Neuronal stem cell (in vitro differentiated cells): ENCODE data around the gene PDXDC1.

Experiments used
- DNase-seq: peaks from one replicate; pipeline ENCODE4 v3.0.0-alpha.2; 2013; ENCODE audit warnings: low spot score
- H2AFZ ChIP-seq: one replicate; pipeline ENCODE4 v1.6.1; 2013; ENCODE audit warnings: mild to moderate bottlenecking, low read length, inconsistent platforms
- H2AK5ac ChIP-seq: 2 replicates; pipeline ENCODE4 v1.6.1; 2013; ENCODE audit warnings: low read depth, mild to moderate bottlenecking, inconsistent platforms, low read length, moderate library complexity, mixed read lengths
- H2BK120ac ChIP-seq: 2 replicates; pipeline ENCODE4 v1.6.1; 2013; ENCODE audit warnings: low read depth, mild to moderate bottlenecking, inconsistent platforms, low read length, moderate library complexity, mixed read lengths
- H2BK12ac ChIP-seq: one replicate; pipeline ENCODE4 v1.6.1; 2013; ENCODE audit warnings: low read length, inconsistent platforms
- H2BK15ac ChIP-seq: 2 replicates; pipeline ENCODE4 v1.6.1; 2013; ENCODE audit warnings: mild to moderate bottlenecking, low read length, inconsistent platforms, mixed read lengths
- H2BK5ac ChIP-seq: one replicate; pipeline ENCODE4 v1.6.1; 2013; ENCODE audit warnings: inconsistent platforms, mild to moderate bottlenecking, low read length, moderate library complexity
- H3K14ac ChIP-seq: one replicate; pipeline ENCODE4 v1.6.1; 2013; ENCODE audit warnings: low read length, inconsistent platforms
- H3K18ac ChIP-seq: 2 replicates; pipeline ENCODE4 v1.6.1; 2013; ENCODE audit warnings: low read length, inconsistent platforms
- H3K23ac ChIP-seq: 2 replicates; pipeline ENCODE4 v1.6.1; 2013; ENCODE audit warnings: low read depth, mild to moderate bottlenecking, mixed read lengths, low read length, inconsistent platforms; ENCODE audit not compliant: poor library complexity
- H3K27ac ChIP-seq: replicated peaks from 3 replicates; pipeline ENCODE4 v1.5.1; 2013; ENCODE audit warnings: low read length, inconsistent platforms
- H3K27me3 ChIP-seq, 3 experiments: 2 replicates each; pipeline ENCODE4 v1.6.1; 2013; ENCODE audit warnings: low read length in 3 of 3, mild to moderate bottlenecking in 2 of 3, inconsistent platforms in 1 of 3, low read depth in 1 of 3, mixed read lengths in 1 of 3, moderate library complexity in 1 of 3; ENCODE audit not compliant: control insufficient read depth in 3 of 3, insufficient read depth in 3 of 3
- H3K36me3 ChIP-seq, 2 donors: replicated peaks in 1 of 2; 2 replicates each; pipeline ENCODE4 v1.6.1; 2013; ENCODE audit warnings: low read length in 2 of 2; ENCODE audit not compliant: control insufficient read depth in 2 of 2, insufficient read depth in 2 of 2
- H3K4ac ChIP-seq: 2 replicates; pipeline ENCODE4 v1.6.1; 2013; ENCODE audit warnings: inconsistent platforms, mild to moderate bottlenecking, low read length, moderate library complexity
- H3K4me1 ChIP-seq, 2 donors: 1 replicate in 1 of 2; 2 replicates in 1 of 2; pipeline ENCODE4 v1.6.1; 2013; ENCODE audit warnings: low read length in 2 of 2, low read depth in 1 of 2; ENCODE audit not compliant: control insufficient read depth in 2 of 2, insufficient read depth in 1 of 2
- H3K4me2 ChIP-seq: one replicate; pipeline ENCODE4 v1.6.1; 2013; ENCODE audit warnings: mild to moderate bottlenecking, low read length, inconsistent platforms; ENCODE audit not compliant: insufficient read depth, poor library complexity, severe bottlenecking
- H3K4me3 ChIP-seq, 2 donors: 2 replicates each; pipeline ENCODE4 v1.5.1; 2013; ENCODE audit warnings: low read length in 2 of 2, mild to moderate bottlenecking in 2 of 2, inconsistent platforms in 1 of 2, moderate library complexity in 1 of 2
- H3K79me1 ChIP-seq: one replicate; pipeline ENCODE4 v1.6.1; 2013; ENCODE audit warnings: low read depth, mild to moderate bottlenecking, inconsistent platforms, low read length, moderate library complexity
- H3K9ac ChIP-seq: one replicate; pipeline ENCODE4 v1.6.1; 2013; ENCODE audit warnings: mild to moderate bottlenecking, low read depth, low read length, inconsistent platforms; ENCODE audit not compliant: poor library complexity
- H3K9me3 ChIP-seq, 2 donors: replicated peaks in 1 of 2; 2 replicates each; pipeline versions ENCODE3 to v1.6.1; 2013; ENCODE audit warnings: low read length in 2 of 2, mild to moderate bottlenecking in 2 of 2, inconsistent platforms in 1 of 2, low read depth in 1 of 2, mixed read lengths in 1 of 2, moderate library complexity in 1 of 2; ENCODE audit not compliant: control insufficient read depth in 2 of 2, insufficient read depth in 1 of 2
- H4K8ac ChIP-seq: one replicate; pipeline ENCODE4 v1.6.1; 2013; ENCODE audit warnings: low read depth, mild to moderate bottlenecking, inconsistent platforms, low read length, moderate library complexity
- H4K91ac ChIP-seq: one replicate; pipeline ENCODE4 v1.6.1; 2013; ENCODE audit warnings: low read length, low read depth, mild to moderate bottlenecking, inconsistent platforms; ENCODE audit not compliant: poor library complexity
- WGBS, 2 donors: extraction: QIAGEN DNeasy Blood & Tissue Kit; methylation state at CpG; one replicate each; pipeline ENCODE4 v1.1.7; 2013; ENCODE audit warnings: missing lambda C conversion rate in 2 of 2, mixed read lengths in 1 of 2; ENCODE audit not compliant: insufficient read length in 2 of 2, insufficient replicate concordance in 1 of 2; ENCODE audit errors: extremely low coverage in 2 of 2; 5-methylcytosine and 5-hydroxymethylcytosine counted together

The PDXDC1 gene

GRCh38 chr16:15038689-15039088 is 63.9 kb downstream of the PDXDC1 start:
- no CpG with 5 or more reads among the region's 9 CpGs for WGBS, 2 donors
- H2AFZ ChIP-seq, result no peak overlapping the region
- no peak overlapping the region for H3K4me2 ChIP-seq
- H4K8ac ChIP-seq, result no peak overlapping the region
- H2BK120ac ChIP-seq, result no peak overlapping the region
- H3K4me1 ChIP-seq, result peaks cover 0 to 2% of the 10 kb centered on the region in 2 donors
- H2BK5ac ChIP-seq, result no peak overlapping the region
- H2AK5ac ChIP-seq, result no peak overlapping the region
- H3K9me3 ChIP-seq, result no peaks in the 10 kb centered on the region
- H3K4ac ChIP-seq, result no peak overlapping the region
- no peak overlapping the region for H3K9ac ChIP-seq
- H3K36me3 ChIP-seq, result peaks cover 34 to 91% of the 10 kb centered on the region in 2 donors
- DNase-seq, result no peak
- H3K4me3 ChIP-seq, result no peak overlapping the region
- H2BK12ac ChIP-seq, result no peak overlapping the region
- no peak overlapping the region for H3K14ac ChIP-seq
- H3K79me1 ChIP-seq, result no peaks in the 10 kb centered on the region
- H3K27ac ChIP-seq, result no peak overlapping the region
- H4K91ac ChIP-seq, result no peak overlapping the region
- no peak overlapping the region for H3K18ac ChIP-seq
- no peak overlapping the region for H2BK15ac ChIP-seq
- H3K23ac ChIP-seq, result no peak overlapping the region
- no peaks in the 10 kb centered on the region for H3K27me3 ChIP-seq

DNA sequence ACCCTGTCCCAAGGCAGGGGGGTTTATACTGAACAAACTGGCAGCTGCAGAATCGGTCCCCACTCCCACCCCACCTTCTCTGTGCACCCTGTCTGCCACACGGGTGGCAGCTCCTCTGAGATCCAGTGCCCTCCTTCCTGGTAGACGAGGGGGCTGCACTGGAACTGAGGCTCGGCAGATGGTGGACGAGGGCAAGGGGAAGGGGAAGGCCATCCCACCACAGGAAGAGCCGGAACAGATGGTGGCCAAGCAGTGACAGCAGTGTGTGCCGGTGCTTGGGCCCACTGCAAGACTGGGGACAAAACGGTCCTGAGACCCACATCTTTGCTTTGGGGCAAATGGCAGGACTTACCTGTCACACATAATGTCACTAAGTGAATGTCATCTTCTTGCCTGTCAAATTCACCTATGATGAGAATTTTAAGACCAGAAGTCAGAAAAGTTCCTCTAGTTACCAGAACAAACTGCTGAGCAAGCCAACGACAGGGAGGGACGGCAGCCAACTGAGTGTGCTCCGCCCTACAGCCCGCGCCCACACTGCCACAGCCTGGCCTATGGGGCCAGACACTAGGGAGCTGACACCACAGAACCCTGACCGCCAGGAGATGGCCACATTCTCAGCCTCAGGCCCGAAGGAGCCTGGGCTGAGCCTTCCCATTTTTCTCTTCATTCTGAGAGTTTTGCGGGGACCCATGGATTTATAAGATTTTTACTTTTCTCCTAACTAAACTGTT is 66.6 kb downstream of the PDXDC1 start:
- peak overlapping the region; percentile 22 for H3K18ac ChIP-seq
- H3K79me1 ChIP-seq, result no peaks in the 10 kb centered on the region
- no peak overlapping the region for H2AFZ ChIP-seq
- H3K27me3 ChIP-seq, result no peaks in the 10 kb centered on the region
- DNase-seq, result no peak
- no peak overlapping the region for H3K14ac ChIP-seq
- H3K4me2 ChIP-seq, result no peak overlapping the region
- H3K36me3 ChIP-seq, result peaks cover 12 to 79% of the 10 kb centered on the region in 2 donors
- no CpG with 5 or more reads among the region's 16 CpGs for WGBS, 2 donors
- H3K23ac ChIP-seq, result peak overlapping the region; percentile 76
- no peak overlapping the region for H4K8ac ChIP-seq
- H2BK5ac ChIP-seq, result no peak overlapping the region
- no peak overlapping the region for H3K27ac ChIP-seq
- no peak overlapping the region for H3K4me3 ChIP-seq
- H3K4ac ChIP-seq, result no peak overlapping the region
- H3K9ac ChIP-seq, result no peak overlapping the region
- H2BK12ac ChIP-seq, result no peak overlapping the region
- H2BK15ac ChIP-seq, result no peak overlapping the region
- no peaks in the 10 kb centered on the region for H3K9me3 ChIP-seq
- H2AK5ac ChIP-seq, result no peak overlapping the region
- H4K91ac ChIP-seq, result no peak overlapping the region
- H2BK120ac ChIP-seq, result no peak overlapping the region
- peaks cover 0 to 2% of the 10 kb centered on the region in 2 donors for H3K4me1 ChIP-seq

- no peak overlapping the region for H2BK5ac ChIP-seq
- H3K9me3 ChIP-seq, result no peaks in the 10 kb centered on the region
- no peak overlapping the region for H2BK12ac ChIP-seq
- no peak overlapping the region for H3K18ac ChIP-seq
- H3K36me3 ChIP-seq, result peaks cover 11 to 72% of the 10 kb centered on the region in 2 donors
- H4K8ac ChIP-seq, result no peak overlapping the region
- no peak overlapping the region for H3K14ac ChIP-seq
- WGBS, 2 donors, result no CpG with 5 or more reads among the region's 5 CpGs
- H3K4me1 ChIP-seq, result peaks cover 0 to 2% of the 10 kb centered on the region in 2 donors
- no peak overlapping the region for H2AK5ac ChIP-seq
- no peak overlapping the region for H2AFZ ChIP-seq
- no peak for DNase-seq
- no peak overlapping the region for H3K23ac ChIP-seq
- no peak overlapping the region for H4K91ac ChIP-seq
- no peak overlapping the region for H3K4me3 ChIP-seq
- no peak overlapping the region for H2BK120ac ChIP-seq
- no peak overlapping the region for H3K4ac ChIP-seq
- H3K27ac ChIP-seq, result no peak overlapping the region
- H3K79me1 ChIP-seq, result no peaks in the 10 kb centered on the region
- no peak overlapping the region for H3K4me2 ChIP-seq
- H3K9ac ChIP-seq, result no peak overlapping the region
- no peak overlapping the region for H2BK15ac ChIP-seq
- H3K27me3 ChIP-seq, result no peaks in the 10 kb centered on the region
Measured at GRCh38 chr16:15043344-15043743, 68.5 kb downstream of the PDXDC1 start.

- Histone ChIP-seq H3K4me3 (no peak overlapping the region), H3K9me3 (no peaks in the 10 kb centered on the region), H2BK120ac (no peak overlapping the region), H3K4me2 (no peak overlapping the region), H3K4ac (no peak overlapping the region), H2BK12ac (no peak overlapping the region), H3K79me1 (no peaks in the 10 kb centered on the region), H3K27ac (no peak overlapping the region), H3K14ac (no peak overlapping the region), H4K8ac (no peak overlapping the region), H2AFZ (no peak overlapping the region), H2BK5ac (no peak overlapping the region), H3K23ac (no peak overlapping the region), H3K36me3 (peaks cover 11 to 62% of the 10 kb centered on the region in 2 donors), H2BK15ac (no peak overlapping the region), H3K18ac (no peak overlapping the region), H2AK5ac (no peak overlapping the region), H4K91ac (no peak overlapping the region), H3K27me3 (no peaks in the 10 kb centered on the region), H3K9ac (no peak overlapping the region), H3K4me1 (no peaks in the 10 kb centered on the region)
- no peak for DNase-seq
- no CpG with 5 or more reads among the region's 11 CpGs for WGBS, 2 donors
Measured at GRCh38 chr16:15044286-15044685, 69.5 kb downstream of the PDXDC1 start.
